Suprapubic skin (tissue), 4 donors: ENCODE data around the gene C12orf42.

Experiments
- POLR2A ChIP-seq, 2 donors: fragments of 450-650 bp; IDR thresholded peaks; one replicate each; pipeline ENCODE4 v1.6.1; 2017; ENCODE audit warnings: antibody characterized with exemption in 2 of 2, mild to moderate bottlenecking in 2 of 2, moderate library complexity in 2 of 2
- POLR2AphosphoS5 ChIP-seq, 3 donors: sonication (generic); formaldehyde crosslinking; IDR thresholded peaks; one replicate each; pipeline ENCODE4 v1.6.1; 2017; ENCODE audit warnings: antibody characterized with exemption in 3 of 3
- TF ChIP-seq, protein P1 (sequence below), 2 donors: fragments of 200-600 bp in 1 of 2; fragments of 450-650 bp in 1 of 2; sonication (generic) in 1 of 2; IDR thresholded peaks; one replicate each; pipeline ENCODE4 v1.5.1; 2016 to 2019; ENCODE audit warnings: antibody characterized with exemption in 2 of 2, mild to moderate bottlenecking in 1 of 2, moderate library complexity in 1 of 2

DNA sequence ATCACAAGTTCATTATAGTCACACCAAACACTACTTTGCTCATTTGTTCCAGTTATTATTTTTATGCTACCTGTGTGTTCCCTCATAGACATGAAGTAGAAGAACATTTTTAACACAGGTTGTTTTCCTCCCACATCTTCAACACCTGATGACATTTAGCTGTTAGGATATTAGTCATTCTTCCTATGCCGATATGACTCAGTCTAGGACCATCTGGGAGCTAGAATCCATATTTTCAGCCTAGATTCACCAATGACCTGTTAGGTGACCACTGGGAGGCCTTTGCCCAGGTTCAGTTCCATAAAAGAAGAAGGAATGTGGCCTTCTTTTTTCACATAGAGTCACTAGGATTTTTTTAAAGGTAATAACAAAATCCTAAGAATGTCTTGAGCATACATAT is 222.8 kb downstream of the C12orf42 start:
- TF ChIP-seq, protein P1, sequence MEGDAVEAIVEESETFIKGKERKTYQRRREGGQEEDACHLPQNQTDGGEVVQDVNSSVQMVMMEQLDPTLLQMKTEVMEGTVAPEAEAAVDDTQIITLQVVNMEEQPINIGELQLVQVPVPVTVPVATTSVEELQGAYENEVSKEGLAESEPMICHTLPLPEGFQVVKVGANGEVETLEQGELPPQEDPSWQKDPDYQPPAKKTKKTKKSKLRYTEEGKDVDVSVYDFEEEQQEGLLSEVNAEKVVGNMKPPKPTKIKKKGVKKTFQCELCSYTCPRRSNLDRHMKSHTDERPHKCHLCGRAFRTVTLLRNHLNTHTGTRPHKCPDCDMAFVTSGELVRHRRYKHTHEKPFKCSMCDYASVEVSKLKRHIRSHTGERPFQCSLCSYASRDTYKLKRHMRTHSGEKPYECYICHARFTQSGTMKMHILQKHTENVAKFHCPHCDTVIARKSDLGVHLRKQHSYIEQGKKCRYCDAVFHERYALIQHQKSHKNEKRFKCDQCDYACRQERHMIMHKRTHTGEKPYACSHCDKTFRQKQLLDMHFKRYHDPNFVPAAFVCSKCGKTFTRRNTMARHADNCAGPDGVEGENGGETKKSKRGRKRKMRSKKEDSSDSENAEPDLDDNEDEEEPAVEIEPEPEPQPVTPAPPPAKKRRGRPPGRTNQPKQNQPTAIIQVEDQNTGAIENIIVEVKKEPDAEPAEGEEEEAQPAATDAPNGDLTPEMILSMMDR (IDR thresholded peaks at IDR 0.05) = no peak
- TF ChIP-seq POLR2AphosphoS5 (IDR thresholded peaks at IDR 0.05) = no peak
- TF ChIP-seq POLR2A (IDR thresholded peaks at IDR 0.05) = no peak
